ENCODE results near the gene FAF1.

FAF1 gene

GRCh38 chr1:50425376-50426107 lies 534.5 kb downstream of the FAF1 start:
- peaks cover 4% of the 10 kb centered on the region for H3K27me3 ChIP-seq (replicated peaks; ENCODE audit: control insufficient read depth, insufficient read depth, low read length)

GRCh38 chr1:50424884-50425375 lies 535.1 kb downstream of the FAF1 start:
- TF ChIP-seq CTCF (IDR thresholded peaks at IDR 0.05; ENCODE audit: insufficient read depth, low read length, poor library complexity, severe bottlenecking): no peak
- H3K27me3 ChIP-seq (replicated peaks; ENCODE audit: control insufficient read depth, insufficient read depth, low read length): peaks cover 6% of the 10 kb centered on the region
- no peak for DNase-seq (ENCODE audit: extremely low read depth, insufficient read length)
- H3K4me3 ChIP-seq (replicated peaks; ENCODE audit: low read depth, low read length): peak overlapping the region; percentile 64
- no peaks in the 10 kb centered on the region for H3K36me3 ChIP-seq (ENCODE audit: control insufficient read depth, insufficient read depth, low read length)

More at GRCh38 chr1:50425376-50426107, 534.5 kb downstream of the FAF1 start:
- TF ChIP-seq CTCF (IDR thresholded peaks at IDR 0.05; ENCODE audit: insufficient read depth, low read length, poor library complexity, severe bottlenecking): no peak
- no peak for DNase-seq (ENCODE audit: extremely low read depth, insufficient read length)
- H3K4me3 ChIP-seq (replicated peaks; ENCODE audit: low read depth, low read length): no peak overlapping the region
- no peaks in the 10 kb centered on the region for H3K36me3 ChIP-seq (ENCODE audit: control insufficient read depth, insufficient read depth, low read length)

GRCh38 chr1:50424045-50424883 lies 535.8 kb downstream of the FAF1 start:
- H3K36me3 ChIP-seq (ENCODE audit: control insufficient read depth, insufficient read depth, low read length): no peaks in the 10 kb centered on the region

GRCh38 chr1:50423670-50424000 lies 536.4 kb downstream of the FAF1 start:
- peak overlapping the region; percentile 64 for H3K4me3 ChIP-seq (replicated peaks; ENCODE audit: low read depth, low read length)
- no peak for DNase-seq (ENCODE audit: extremely low read depth, insufficient read length)
- H3K36me3 ChIP-seq (ENCODE audit: control insufficient read depth, insufficient read depth, low read length): no peaks in the 10 kb centered on the region
- TF ChIP-seq CTCF (IDR thresholded peaks at IDR 0.05; ENCODE audit: insufficient read depth, low read length, poor library complexity, severe bottlenecking): no peak
- H3K27me3 ChIP-seq (replicated peaks; ENCODE audit: control insufficient read depth, insufficient read depth, low read length): peaks cover 8% of the 10 kb centered on the region

More at GRCh38 chr1:50424045-50424883, 535.8 kb downstream of the FAF1 start:
- TF ChIP-seq CTCF (IDR thresholded peaks at IDR 0.05; ENCODE audit: insufficient read depth, low read length, poor library complexity, severe bottlenecking): no peak
- DNase-seq (ENCODE audit: extremely low read depth, insufficient read length): no peak
- H3K27me3 ChIP-seq (replicated peaks; ENCODE audit: control insufficient read depth, insufficient read depth, low read length): peaks cover 8% of the 10 kb centered on the region
- H3K4me3 ChIP-seq (replicated peaks; ENCODE audit: low read depth, low read length): peak overlapping the region; percentile 64

- TF ChIP-seq CTCF (IDR thresholded peaks at IDR 0.05; ENCODE audit: insufficient read depth, low read length, poor library complexity, severe bottlenecking): no peak
- Histone ChIP-seq H3K4me3 (replicated peaks; ENCODE audit: low read depth, low read length) (peak within 1 kb of the TSS; percentile 64), H3K27me3 (replicated peaks; ENCODE audit: control insufficient read depth, insufficient read depth, low read length) (peaks cover 8% of the 10 kb centered on the region), H3K36me3 (ENCODE audit: control insufficient read depth, insufficient read depth, low read length) (no peaks in the 10 kb centered on the region)
- no peak for DNase-seq (ENCODE audit: extremely low read depth, insufficient read length)
Observed at GRCh38 chr1:50422946-50423669, 537.0 kb downstream of the FAF1 start, which contains the start of gene DMRTA2. DMRTA2 (minus strand) TSS chr1:50423443; CDS start chr1:50421536, 1,907 bp downstream.
